ENCODE measurements around the gene GRAP2. TPM values are rescaled to one million over a fixed set of nuclear protein-coding genes. Genes with fewer than 3 reads are reported as not detected.

Gene GRAP2
- total and polyA plus RNA-seq, 2 donors (not counting 1 experiment from before 2014, with no cell fraction given): 13.5 to 26.4 TPM

GRCh38 chr22:40000171-40000570 lies 99.3 kb downstream of the GRAP2 start:
- ChIA-PET CTCF (no interaction called here), POLR2A (no interaction called here)
- H3K9ac ChIP-seq (ENCODE audit: low read length): no peak overlapping the region
- H3K4me1 ChIP-seq (ENCODE audit: control insufficient read depth in 2 of 2, insufficient read depth in 2 of 2, low read length in 2 of 2): peaks cover 3 to 6% of the 10 kb centered on the region in 2 donors
- H3K27me3 Mint-ChIP-seq: peaks cover 44% of the 10 kb centered on the region
- ATAC-seq (ENCODE audit: low read depth) (no peak), DNase-seq (no peak)
- H3K9me3 Mint-ChIP-seq (ENCODE audit: insufficient read depth): no peaks in the 10 kb centered on the region
- 100% methylated on average over 3 of the region's 5 CpGs for WGBS (ENCODE audit: insufficient coverage)
- no peak overlapping the region for H3K27ac ChIP-seq (ENCODE audit: low read length in 2 of 2)
- no peak overlapping the region for H3K4me3 ChIP-seq (ENCODE audit: control extremely low read depth in 1 of 5, extremely low read depth in 1 of 5, insufficient read depth in 1 of 5, low read depth in 2 of 5, low read length in 4 of 5)
- intact Hi-C loops (cut with micrococcal nuclease): no loop called here
- H3K4me2 ChIP-seq (replicated peaks; ENCODE audit: low read depth, low read length, poor library complexity, severe bottlenecking): no peak overlapping the region
- TF ChIP-seq, protein P1, sequence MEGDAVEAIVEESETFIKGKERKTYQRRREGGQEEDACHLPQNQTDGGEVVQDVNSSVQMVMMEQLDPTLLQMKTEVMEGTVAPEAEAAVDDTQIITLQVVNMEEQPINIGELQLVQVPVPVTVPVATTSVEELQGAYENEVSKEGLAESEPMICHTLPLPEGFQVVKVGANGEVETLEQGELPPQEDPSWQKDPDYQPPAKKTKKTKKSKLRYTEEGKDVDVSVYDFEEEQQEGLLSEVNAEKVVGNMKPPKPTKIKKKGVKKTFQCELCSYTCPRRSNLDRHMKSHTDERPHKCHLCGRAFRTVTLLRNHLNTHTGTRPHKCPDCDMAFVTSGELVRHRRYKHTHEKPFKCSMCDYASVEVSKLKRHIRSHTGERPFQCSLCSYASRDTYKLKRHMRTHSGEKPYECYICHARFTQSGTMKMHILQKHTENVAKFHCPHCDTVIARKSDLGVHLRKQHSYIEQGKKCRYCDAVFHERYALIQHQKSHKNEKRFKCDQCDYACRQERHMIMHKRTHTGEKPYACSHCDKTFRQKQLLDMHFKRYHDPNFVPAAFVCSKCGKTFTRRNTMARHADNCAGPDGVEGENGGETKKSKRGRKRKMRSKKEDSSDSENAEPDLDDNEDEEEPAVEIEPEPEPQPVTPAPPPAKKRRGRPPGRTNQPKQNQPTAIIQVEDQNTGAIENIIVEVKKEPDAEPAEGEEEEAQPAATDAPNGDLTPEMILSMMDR (IDR thresholded peaks at IDR 0.05): no peak
- TF ChIP-seq EZH2 (IDR thresholded peaks at IDR 0.05; ENCODE audit: borderline replicate concordance, insufficient read depth, low read depth, low read length, poor library complexity, severe bottlenecking): no peak
- H3K27me3 ChIP-seq (replicated peaks in 1 of 4; ENCODE audit: control extremely low read depth in 1 of 4, control insufficient read depth in 3 of 4, insufficient read depth in 4 of 4, low read length in 3 of 4): peaks cover 0 to 31% (median 14%) of the 10 kb centered on the region in 4 experiments
- H3K36me3 ChIP-seq (replicated peaks in 1 of 2; ENCODE audit: control extremely low read depth in 1 of 2, control insufficient read depth in 1 of 2, extremely low read depth in 1 of 2, insufficient read depth in 2 of 2, low read length in 1 of 2): no peaks in the 10 kb centered on the region
- H3K4me3 Mint-ChIP-seq: no peak overlapping the region
- H3K79me2 ChIP-seq (ENCODE audit: control insufficient read depth, insufficient read depth, low read length): no peaks in the 10 kb centered on the region
- H2AFZ ChIP-seq (ENCODE audit: insufficient read depth, low read depth, low read length, poor library complexity, severe bottlenecking): no peak overlapping the region
- H3K27ac Mint-ChIP-seq: no peak overlapping the region
- no peaks in the 10 kb centered on the region for H4K20me1 ChIP-seq (ENCODE audit: control insufficient read depth, insufficient read depth, low read length, poor library complexity, severe bottlenecking)
- no peaks in the 10 kb centered on the region for H3K4me1 Mint-ChIP-seq
- H3K9me3 ChIP-seq (ENCODE audit: control extremely low read depth in 1 of 3, control insufficient read depth in 2 of 3, insufficient read depth in 1 of 3, low read length in 2 of 3): peaks cover 0 to 4% (median 0%) of the 10 kb centered on the region in 3 donors

DNA sequence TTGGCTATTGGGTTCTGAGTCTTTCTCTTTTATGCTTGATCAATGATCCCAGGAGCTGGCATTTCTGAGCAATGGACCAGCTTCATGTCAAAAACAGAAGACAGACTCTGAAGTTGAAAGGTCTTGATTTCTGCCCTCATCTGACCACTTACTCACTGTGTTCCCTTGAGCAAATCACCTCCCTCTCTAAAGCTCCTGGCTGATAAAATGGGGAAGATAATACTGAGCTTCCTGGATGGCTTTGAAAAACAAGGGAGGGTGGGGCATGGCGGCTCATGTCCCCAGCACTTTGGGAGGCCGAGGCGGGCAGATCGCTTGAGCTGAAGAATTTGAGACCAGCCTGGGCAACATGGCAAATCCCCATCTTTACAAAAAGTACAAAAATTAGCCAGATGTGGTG lies 100.2 kb downstream of the GRAP2 start:
- Histone ChIP-seq H3K4me1 (ENCODE audit: control insufficient read depth in 2 of 2, insufficient read depth in 2 of 2, low read length in 2 of 2) (no peaks in the 10 kb centered on the region), H2AFZ (ENCODE audit: insufficient read depth, low read depth, low read length, poor library complexity, severe bottlenecking) (no peak overlapping the region), H3K9ac (ENCODE audit: low read length) (no peak overlapping the region), H3K36me3 (replicated peaks in 1 of 2; ENCODE audit: control extremely low read depth in 1 of 2, control insufficient read depth in 1 of 2, extremely low read depth in 1 of 2, insufficient read depth in 2 of 2, low read length in 1 of 2) (no peaks in the 10 kb centered on the region), H3K9me3 (ENCODE audit: control extremely low read depth in 1 of 3, control insufficient read depth in 2 of 3, insufficient read depth in 1 of 3, low read length in 2 of 3) (no peaks in the 10 kb centered on the region), H3K79me2 (ENCODE audit: control insufficient read depth, insufficient read depth, low read length) (no peaks in the 10 kb centered on the region), H3K27ac (ENCODE audit: low read length in 2 of 2) (no peak overlapping the region), H3K27me3 (replicated peaks in 1 of 4; ENCODE audit: control extremely low read depth in 1 of 4, control insufficient read depth in 3 of 4, insufficient read depth in 4 of 4, low read length in 3 of 4) (peaks cover 0 to 27% (median 5%) of the 10 kb centered on the region in 4 experiments), H3K4me3 (ENCODE audit: control extremely low read depth in 1 of 5, extremely low read depth in 1 of 5, insufficient read depth in 1 of 5, low read depth in 2 of 5, low read length in 4 of 5) (no peak overlapping the region), H4K20me1 (ENCODE audit: control insufficient read depth, insufficient read depth, low read length, poor library complexity, severe bottlenecking) (no peaks in the 10 kb centered on the region), H3K4me2 (replicated peaks; ENCODE audit: low read depth, low read length, poor library complexity, severe bottlenecking) (no peak overlapping the region)
- Mint-ChIP-seq H3K9me3 (ENCODE audit: insufficient read depth) (no peaks in the 10 kb centered on the region), H3K4me3 (no peak overlapping the region), H3K4me1 (no peaks in the 10 kb centered on the region), H3K27ac (no peak overlapping the region), H3K27me3 (peaks cover 40% of the 10 kb centered on the region)
- ATAC-seq (ENCODE audit: low read depth) (no peak), DNase-seq (no peak)
- WGBS (ENCODE audit: insufficient coverage): 100% methylated on average over 3 of the region's 4 CpGs
- ChIA-PET POLR2A (no interaction called here), CTCF (interaction anchor here (1.6 to 2.6 kb wide), 2 partner anchors 9 to 24 kb away, joined by 3 to 9 read pairs; no protein-coding TSS in a partner anchor)
- intact Hi-C loops (cut with micrococcal nuclease): no loop called here
- TF ChIP-seq, protein P1 (IDR thresholded peaks at IDR 0.05): no peak
- TF ChIP-seq EZH2 (IDR thresholded peaks at IDR 0.05; ENCODE audit: borderline replicate concordance, insufficient read depth, low read depth, low read length, poor library complexity, severe bottlenecking): no peak
